ENCODE measurements around the gene HINT1.

GRCh38 chr5:131112424-131112823 lies 52.6 kb downstream of the HINT1 start:
- TF ChIP-seq RAD21 (IDR thresholded peaks at IDR 0.05; ENCODE audit: low read depth), result no peak
- TF ChIP-seq MAX (IDR thresholded peaks at IDR 0.05), result no peak
- TF ChIP-seq ZBTB7A (IDR thresholded peaks at IDR 0.05; ENCODE audit: low read depth), result no peak
- no peak for TF ChIP-seq EP300 (IDR thresholded peaks at IDR 0.05; ENCODE audit: borderline replicate concordance)
- TF ChIP-seq TEAD4 (IDR thresholded peaks at IDR 0.05), result no peak
- no peak for TF ChIP-seq TAF1 (IDR thresholded peaks at IDR 0.05; ENCODE audit: low read depth)
- TF ChIP-seq TCF12 (IDR thresholded peaks at IDR 0.05; ENCODE audit: low read depth), result no peak
